Right cardiac atrium (tissue), 5 donors: ENCODE results near the gene DCN. TPM values are rescaled to one million over a fixed set of nuclear protein-coding genes. Genes with fewer than 3 reads are reported as not detected.

Source experiments
- ATAC-seq, 2 donors: fragments of 200-7000 bp; cut with Tn5 transposase; one replicate each; pipeline versions ENCODE4 v1.8.0 to v1.9.1; 2020; ENCODE audit warnings: moderate library complexity in 2 of 2, mild to moderate bottlenecking in 1 of 2
- DNase-seq, 3 donors: peaks; one replicate each; pipeline ENCODE4 v3.0.0-alpha.2; 2020
- H3K27ac ChIP-seq: one replicate; pipeline ENCODE4 v1.5.1; 2013; ENCODE audit warnings: mild to moderate bottlenecking, low read length, control low read depth, moderate library complexity
- H3K27me3 ChIP-seq: one replicate; pipeline ENCODE4 v1.6.1; 2013; ENCODE audit not compliant: control insufficient read depth, insufficient read depth
- H3K4me1 ChIP-seq: one replicate; pipeline ENCODE4 v1.6.1; 2013; ENCODE audit warnings: low read length; ENCODE audit not compliant: control insufficient read depth, insufficient read depth
- H3K4me3 ChIP-seq: one replicate; pipeline ENCODE4 v1.5.1; 2013; ENCODE audit warnings: low read length, control low read depth
- H3K9me3 ChIP-seq: one replicate; pipeline ENCODE4 v1.6.1; 2013; ENCODE audit warnings: low read length; ENCODE audit not compliant: control insufficient read depth
- WGBS: extraction: QIAGEN DNeasy Blood & Tissue Kit; methylation state at CpG from one replicate; pipeline ENCODE4 v1.1.7; 2013; 5-methylcytosine and 5-hydroxymethylcytosine counted together
- intact Hi-C, 4 donors: fragments of 100-400 bp; cut with DNase I; formaldehyde crosslinking; loops; one replicate each; pipeline versions ENCODE4 v1.11.0 to v1.14.0; 2022 to 2023
- polyA plus RNA-seq: library from polyadenylated mRNA; stranded (reverse); fragments of 200-250 nt; gene quantifications from one replicate; pipeline ENCODE4 v1.2.3, GENCODE V29; 2013
- total RNA-seq, 4 donors: library from RNA; stranded (reverse); fragmentation: NEBNext Ultra II Directional; extraction: Animal tissue kit (Norgen Biotek cat#: 25700); gene quantifications; one replicate each; pipeline ENCODE4 v1.2.1, GENCODE V29; 2021
- donor health status: healthy with polysubstance abuse.
- donor health status: DM: no; HTN: yes; CAD: no.
- donor health status: DM: no; HTN: no; CAD: no.
- donor health status: DM: no; HTN: yes; CAD: no; lungs with severe emphysema.
- donor health status: DM: yes; HTN: yes; CAD: no.

The DCN gene
- total and polyA plus RNA-seq, 5 donors = 764 to 1,790 (median 1,441) TPM

DNA sequence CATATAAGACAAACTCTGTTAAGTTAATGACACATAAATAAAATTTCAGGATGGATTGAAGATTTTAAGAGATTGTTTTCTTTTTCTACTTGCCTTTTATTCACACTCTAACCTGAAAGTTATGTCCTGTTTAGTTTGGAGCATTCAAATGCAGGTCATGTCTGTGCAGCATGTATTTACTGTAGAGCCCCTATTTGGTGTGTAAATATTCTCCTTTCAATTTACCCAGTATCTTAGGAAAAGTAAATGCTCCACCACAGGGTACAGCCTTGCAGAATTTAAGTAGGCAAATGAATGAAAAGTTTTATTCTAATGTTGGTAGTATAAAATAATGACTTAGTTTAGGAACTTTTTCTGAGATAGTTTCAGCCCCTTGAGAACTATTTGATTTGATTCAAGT is 6.2 kb upstream of the DCN start:
- no peaks in the 10 kb centered on the region for H3K27me3 ChIP-seq
- no peaks in the 10 kb centered on the region for H3K4me1 ChIP-seq
- DNase-seq (no peak), ATAC-seq (no peak)
- intact Hi-C loops = loop anchor here in 1 of 4 donors (10.0 kb wide), 1 partner anchor 56 kb away; no protein-coding TSS in a partner anchor
- no peak overlapping the region for H3K27ac ChIP-seq
- no peak overlapping the region for H3K4me3 ChIP-seq
- H3K9me3 ChIP-seq = no peaks in the 10 kb centered on the region

GRCh38 chr12:91186156-91186555 is 3.5 kb upstream of the DCN start:
- Histone ChIP-seq H3K27ac (no peak overlapping the region), H3K9me3 (no peaks in the 10 kb centered on the region), H3K4me1 (no peaks in the 10 kb centered on the region), H3K4me3 (no peak overlapping the region), H3K27me3 (no peaks in the 10 kb centered on the region)
- DNase-seq (no peak), ATAC-seq (no peak)
- intact Hi-C loops = loop anchor here in 1 of 4 donors (10.0 kb wide), 1 partner anchor 59 kb away; no protein-coding TSS in a partner anchor
- 67% methylated on average over 2 of the region's 2 CpGs for WGBS

GRCh38 chr12:91185421-91185820 is 2.8 kb upstream of the DCN start:
- Histone ChIP-seq H3K4me3 (no peak overlapping the region), H3K27ac (no peak overlapping the region), H3K9me3 (no peaks in the 10 kb centered on the region), H3K4me1 (no peaks in the 10 kb centered on the region), H3K27me3 (no peaks in the 10 kb centered on the region)
- 79% methylated on average over 1 of the region's 1 CpG for WGBS
- DNase-seq = no peak
- intact Hi-C loops = loop anchor here in 1 of 4 donors (10.0 kb wide), 1 partner anchor 59 kb away; no protein-coding TSS in a partner anchor
- no peak for ATAC-seq

GRCh38 chr12:91183551-91183950 is 934 bp upstream of the DCN start:
- Histone ChIP-seq H3K4me3 (no peak overlapping the region), H3K27ac (no peak overlapping the region), H3K27me3 (no peaks in the 10 kb centered on the region), H3K9me3 (no peaks in the 10 kb centered on the region), H3K4me1 (no peaks in the 10 kb centered on the region)
- intact Hi-C loops = loop anchor here in 1 of 4 donors (10.0 kb wide), 1 partner anchor 61 kb away; no protein-coding TSS in a partner anchor
- ATAC-seq (no peak), DNase-seq (no peak)
- WGBS = 43% methylated on average over 2 of the region's 2 CpGs

- WGBS = 21% methylated on average over 4 of the region's 4 CpGs
- ATAC-seq (peak; percentile 63 to 87), DNase-seq (no peak)
- Histone ChIP-seq H3K27ac (no peak overlapping the region), H3K4me3 (peak overlapping the region; percentile 76), H3K27me3 (no peaks in the 10 kb centered on the region), H3K4me1 (no peaks in the 10 kb centered on the region), H3K9me3 (no peaks in the 10 kb centered on the region)
- intact Hi-C loops = loop anchor here in 1 of 4 donors (10.0 kb wide), 1 partner anchor 64 kb away; no protein-coding TSS in a partner anchor
Measured at GRCh38 chr12:91180582-91181395, 1.8 kb downstream of the DCN start.

GRCh38 chr12:91179966-91180561 is 2.6 kb downstream of the DCN start:
- no peaks in the 10 kb centered on the region for H3K4me1 ChIP-seq
- no peak for DNase-seq
- H3K4me3 ChIP-seq = peak overlapping the region; percentile 76
- no peak overlapping the region for H3K27ac ChIP-seq
- intact Hi-C loops = loop anchor here in 3 of 4 donors (5.0 to 10.0 kb wide), 3 partner anchors 65 to 147 kb away; no protein-coding TSS in a partner anchor
- no peaks in the 10 kb centered on the region for H3K27me3 ChIP-seq
- ATAC-seq = no peak
- H3K9me3 ChIP-seq = no peaks in the 10 kb centered on the region
- 53% methylated on average over 5 of the region's 5 CpGs for WGBS

GRCh38 chr12:91179315-91179714 is 3.3 kb downstream of the DCN start:
- no peaks in the 10 kb centered on the region for H3K27me3 ChIP-seq
- H3K4me3 ChIP-seq = peak overlapping the region; percentile 86
- H3K9me3 ChIP-seq = no peaks in the 10 kb centered on the region
- H3K4me1 ChIP-seq = no peaks in the 10 kb centered on the region
- ATAC-seq = peak; percentile 61 to 78
- intact Hi-C loops = loop anchor here in 3 of 4 donors (5.0 to 10.0 kb wide), 2 partner anchors 145 to 148 kb away; no protein-coding TSS in a partner anchor
- 54% methylated on average over 7 of the region's 7 CpGs for WGBS
- peak overlapping the region; percentile 86 for H3K27ac ChIP-seq
- DNase-seq = no peak

GRCh38 chr12:91178781-91179180 is 3.8 kb downstream of the DCN start:
- no peak for ATAC-seq
- Histone ChIP-seq H3K27ac (no peak overlapping the region), H3K4me3 (peak overlapping the region; percentile 86), H3K9me3 (no peaks in the 10 kb centered on the region), H3K27me3 (no peaks in the 10 kb centered on the region), H3K4me1 (no peaks in the 10 kb centered on the region)
- DNase-seq = no peak
- 51% methylated on average over 1 of the region's 1 CpG for WGBS
- intact Hi-C loops = loop anchor here in 3 of 4 donors (5.0 to 10.0 kb wide), 2 partner anchors 146 to 149 kb away; no protein-coding TSS in a partner anchor

DNA sequence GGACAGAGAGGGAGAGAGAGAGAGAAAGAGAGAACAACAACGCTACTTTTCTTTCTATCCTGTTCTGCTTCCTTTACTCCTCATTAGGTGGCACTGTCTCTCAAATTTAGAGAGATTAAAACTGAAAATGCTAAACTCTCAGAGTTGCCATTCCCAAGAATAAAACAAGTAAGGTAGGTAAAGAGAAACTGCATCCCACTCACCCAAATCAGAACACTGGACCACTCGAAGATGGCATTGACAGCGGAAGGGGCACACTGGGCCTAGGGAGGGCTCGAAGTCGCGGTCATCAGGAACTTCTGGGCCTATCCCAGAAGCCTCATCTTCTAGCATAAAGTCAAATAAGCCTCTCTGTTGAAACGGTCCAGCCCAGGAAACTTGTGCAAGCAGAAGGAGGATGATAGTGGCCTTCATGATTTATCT is 4.5 kb downstream of the DCN start:
- H3K9me3 ChIP-seq = no peaks in the 10 kb centered on the region
- peak; percentile 66 to 76 for ATAC-seq
- peak in 2 of 3 donors; percentile 38 to 51 for DNase-seq
- WGBS = 30% methylated on average over 7 of the region's 7 CpGs
- no peaks in the 10 kb centered on the region for H3K27me3 ChIP-seq
- peak overlapping the region; percentile 65 for H3K27ac ChIP-seq
- intact Hi-C loops = loop anchor here in 3 of 4 donors (5.0 to 10.0 kb wide), 2 partner anchors 147 to 149 kb away; no protein-coding TSS in a partner anchor
- H3K4me1 ChIP-seq = peaks cover under 1% of the 10 kb centered on the region
- peak overlapping the region; percentile 86 for H3K4me3 ChIP-seq

- WGBS = 63% methylated on average over 1 of the region's 1 CpG
- intact Hi-C loops = loop anchor here in 3 of 4 donors (5.0 to 10.0 kb wide), 2 partner anchors 147 to 150 kb away; no protein-coding TSS in a partner anchor
- Histone ChIP-seq H3K27me3 (no peaks in the 10 kb centered on the region), H3K4me1 (peaks cover 2% of the 10 kb centered on the region), H3K27ac (no peak overlapping the region), H3K4me3 (peak overlapping the region; percentile 56), H3K9me3 (no peaks in the 10 kb centered on the region)
- DNase-seq (no peak), ATAC-seq (no peak)
Measured at GRCh38 chr12:91177381-91177780, 5.2 kb downstream of the DCN start.

DNA sequence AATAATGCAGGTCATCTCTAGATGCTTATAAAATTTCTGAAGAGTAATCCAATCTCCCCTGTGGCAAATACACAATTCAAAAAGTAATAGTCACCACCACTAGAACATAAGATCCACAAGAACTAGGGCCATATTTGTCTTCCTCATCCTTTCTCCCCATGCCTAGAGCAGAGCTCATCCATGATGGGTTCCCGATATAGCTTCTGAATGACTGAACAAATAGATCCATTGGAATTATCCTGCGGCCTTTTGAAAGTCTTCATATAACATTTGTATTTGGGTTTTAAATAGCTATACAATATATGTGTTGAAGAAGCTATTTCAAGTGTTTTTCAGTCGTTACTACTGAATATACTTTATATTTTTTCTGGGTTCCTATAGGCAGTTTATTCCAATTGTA is 5.7 kb downstream of the DCN start:
- H3K4me1 ChIP-seq = peaks cover 2% of the 10 kb centered on the region
- ATAC-seq (no peak), DNase-seq (no peak)
- WGBS = 76% methylated on average over 3 of the region's 3 CpGs
- H3K27me3 ChIP-seq = no peaks in the 10 kb centered on the region
- intact Hi-C loops = loop anchor here in 3 of 4 donors (5.0 to 10.0 kb wide), 2 partner anchors 148 to 150 kb away; no protein-coding TSS in a partner anchor
- peak overlapping the region; percentile 56 for H3K4me3 ChIP-seq
- no peaks in the 10 kb centered on the region for H3K9me3 ChIP-seq
- H3K27ac ChIP-seq = no peak overlapping the region
